Ovary (tissue), 9 donors: ENCODE results near the gene NYAP1. TPM values are rescaled to one million over a fixed set of nuclear protein-coding genes. Genes with fewer than 3 reads are reported as not detected.

ENCODE experiments used
- DNase-seq, 5 donors: peaks; one replicate each; pipeline ENCODE4 v3.0.0-alpha.2; 2019 to 2020
- H3K27ac ChIP-seq, 2 donors: fragments of 200-600 bp; one replicate each; pipeline versions ENCODE4 v1.5.1 to v1.8.0; 2019 to 2022
- H3K27me3 ChIP-seq: fragments of 200-600 bp; one replicate; pipeline ENCODE4 v1.8.0; 2022
- H3K36me3 ChIP-seq: fragments of 200-600 bp; sonication (generic); one replicate; pipeline ENCODE4 v1.5.1; 2019
- H3K4me1 ChIP-seq: one replicate; pipeline ENCODE4 v1.8.1; 2013; ENCODE audit warnings: mild to moderate bottlenecking, moderate library complexity; ENCODE audit not compliant: insufficient read depth
- H3K4me3 ChIP-seq: fragments of 200-600 bp; sonication (generic); one replicate; pipeline ENCODE4 v1.5.1; 2017
- H3K9me3 ChIP-seq, 2 donors: fragments of 200-600 bp in 1 of 2; sonication (generic) in 1 of 2; one replicate each; pipeline versions ENCODE4 v1.5.1 to v1.8.1; 2013 to 2019; ENCODE audit warnings: mild to moderate bottlenecking in 1 of 2, moderate library complexity in 1 of 2
- EP300 ChIP-seq: sonication (generic); formaldehyde crosslinking; IDR thresholded peaks from one replicate; pipeline ENCODE4 v1.6.1; 2017; ENCODE audit warnings: antibody characterized with exemption
- POLR2A ChIP-seq: fragments of 450-650 bp; IDR thresholded peaks from one replicate; pipeline ENCODE4 v1.6.1; 2017; ENCODE audit warnings: antibody characterized with exemption, mild to moderate bottlenecking, moderate library complexity
- WGBS, 3 donors: extraction: QIAGEN DNeasy Blood & Tissue Kit in 1 of 3; methylation state at CpG; one replicate each; pipeline versions ENCODE4 v1.1.5 to v1.1.7; 2013 to 2017; 5-methylcytosine and 5-hydroxymethylcytosine counted together
- intact Hi-C, 4 donors: fragments of 100-400 bp; cut with DNase I; formaldehyde crosslinking; loops; one replicate each; pipeline versions ENCODE4 v1.11.0 to v1.15.1; 2022 to 2023
- polyA plus RNA-seq, 2 donors: library from polyadenylated mRNA; stranded (reverse); fragments of 200-250 nt in 1 of 2; fragments of 350-450 nt in 1 of 2; fragmentation: Illumina TruSeq in 1 of 2; extraction: RNeasy Lipid Tissue Mini Kit (QIAGEN cat#74804) in 1 of 2; gene quantifications; one replicate each; pipeline ENCODE4 v1.2.3, GENCODE V29; 2013 to 2014
- total RNA-seq, 7 donors: library from RNA; depleted of rRNA in 2 of 7; stranded (reverse); fragments of >200 nt in 2 of 7; fragmentation: NEBNext Ultra II Directional in 3 of 7; extraction: Animal tissue kit (Norgen Biotek cat#: 25700) in 3 of 7; gene quantifications; one replicate each; pipeline versions ENCODE4 v1.1.0 to v1.2.4, GENCODE V29; 2016 to 2023
- TF ChIP-seq, protein P1 (sequence below), 3 donors: fragments of 450-650 bp in 2 of 3; fragments of 200-600 bp in 1 of 3; IDR thresholded peaks; one replicate each; pipeline versions ENCODE4 v1.5.1 to v1.8.0; 2016 to 2022; ENCODE audit warnings: antibody characterized with exemption in 3 of 3, mild to moderate bottlenecking in 1 of 3
- donor health status: DM: no; HTN: no; CAD: no; lungs with moderate emphysema.
- donor health status: DM: no; HTN: no; CAD: no.
- donor health status: Bipolar disorder and iron deficiency.
- donor health status: DM: yes; HTN: yes; CAD: no.
- donor health status: DM: no; HTN: no; CAD: no.
- donor health status: DM: yes; HTN: yes; CAD: no.

Gene NYAP1
- total and polyA plus RNA-seq, 9 donors, result 0.28 to 10.1 (median 6.8) TPM

DNA sequence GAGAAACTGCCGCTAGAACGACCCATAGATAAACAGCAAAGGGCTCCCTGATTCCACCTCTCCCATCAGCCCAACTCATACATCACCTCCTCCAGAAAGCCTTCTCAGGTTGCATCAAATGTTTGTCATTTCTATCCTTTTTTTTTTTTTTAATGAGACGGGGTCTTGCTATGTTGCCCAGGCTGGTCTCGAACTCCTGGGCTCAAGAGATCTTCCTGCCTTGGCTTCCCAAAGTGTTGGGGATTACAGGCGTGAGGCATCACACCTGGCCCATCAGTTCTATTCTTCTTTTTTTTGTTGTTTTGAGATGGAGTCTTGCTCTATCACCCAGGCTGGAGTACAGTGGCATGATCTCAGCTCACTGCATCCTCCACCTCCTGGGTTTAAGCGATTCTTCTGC is 26.7 kb upstream of the NYAP1 start:
- H3K9me3 ChIP-seq, result no peaks in the 10 kb centered on the region
- intact Hi-C loops, result no loop called here
- WGBS, 3 donors, result 86 to 91% (median 89%) methylated on average over 6 of the region's 6 CpGs
- H3K36me3 ChIP-seq, result no peaks in the 10 kb centered on the region
- DNase-seq, result no peak
- no peaks in the 10 kb centered on the region for H3K4me1 ChIP-seq
- H3K27ac ChIP-seq, result no peak overlapping the region
- H3K4me3 ChIP-seq, result no peak overlapping the region
- H3K27me3 ChIP-seq, result no peaks in the 10 kb centered on the region
- TF ChIP-seq EP300 (no peak), POLR2A (no peak)
- TF ChIP-seq, protein P1, sequence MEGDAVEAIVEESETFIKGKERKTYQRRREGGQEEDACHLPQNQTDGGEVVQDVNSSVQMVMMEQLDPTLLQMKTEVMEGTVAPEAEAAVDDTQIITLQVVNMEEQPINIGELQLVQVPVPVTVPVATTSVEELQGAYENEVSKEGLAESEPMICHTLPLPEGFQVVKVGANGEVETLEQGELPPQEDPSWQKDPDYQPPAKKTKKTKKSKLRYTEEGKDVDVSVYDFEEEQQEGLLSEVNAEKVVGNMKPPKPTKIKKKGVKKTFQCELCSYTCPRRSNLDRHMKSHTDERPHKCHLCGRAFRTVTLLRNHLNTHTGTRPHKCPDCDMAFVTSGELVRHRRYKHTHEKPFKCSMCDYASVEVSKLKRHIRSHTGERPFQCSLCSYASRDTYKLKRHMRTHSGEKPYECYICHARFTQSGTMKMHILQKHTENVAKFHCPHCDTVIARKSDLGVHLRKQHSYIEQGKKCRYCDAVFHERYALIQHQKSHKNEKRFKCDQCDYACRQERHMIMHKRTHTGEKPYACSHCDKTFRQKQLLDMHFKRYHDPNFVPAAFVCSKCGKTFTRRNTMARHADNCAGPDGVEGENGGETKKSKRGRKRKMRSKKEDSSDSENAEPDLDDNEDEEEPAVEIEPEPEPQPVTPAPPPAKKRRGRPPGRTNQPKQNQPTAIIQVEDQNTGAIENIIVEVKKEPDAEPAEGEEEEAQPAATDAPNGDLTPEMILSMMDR (IDR thresholded peaks at IDR 0.05), result no peak

DNA sequence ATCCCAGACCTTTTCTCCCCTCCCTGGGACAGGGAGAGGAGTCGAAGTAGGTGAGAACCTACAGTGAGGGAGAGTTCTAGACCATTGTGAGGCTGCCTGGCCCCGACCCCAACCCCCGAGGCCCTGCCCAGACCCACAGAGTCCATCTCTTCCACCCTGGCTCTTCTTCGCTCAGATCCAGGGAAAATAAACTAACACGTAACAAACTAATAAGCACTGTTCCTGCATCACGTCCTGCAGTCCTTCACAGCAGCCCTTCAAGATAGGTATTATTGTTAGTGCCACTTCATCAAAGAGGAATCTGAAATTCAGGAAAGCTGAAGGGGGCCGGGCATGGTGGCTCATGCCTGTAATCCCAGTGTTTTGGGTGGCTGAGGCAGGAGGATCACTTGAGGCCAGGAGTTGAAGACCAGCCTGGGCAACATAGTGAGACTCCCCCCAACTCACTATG is 19.5 kb upstream of the NYAP1 start, which contains the start of gene SPACDR:
SPACDR (minus strand) TSS at position 51 of the 451 bp plus-strand sequence. CDS start 235 bp downstream, outside the sequence.
- H3K27ac ChIP-seq, result no peak within 1 kb of the TSS
- WGBS, 3 donors, result 83 to 87% (median 84%) methylated on average over 7 of the region's 7 CpGs
- intact Hi-C loops, result loop anchor here in 2 of 4 donors (10.0 kb wide), 2 partner anchors 231 to 261 kb away; partner anchors contain the start of genes EPO (in 2 of the 2) and GIGYF1 (in 1 of the 2)
- DNase-seq, result no peak
- H3K4me1 ChIP-seq, result peaks cover 4% of the 10 kb centered on the region
- H3K9me3 ChIP-seq, result no peaks in the 10 kb centered on the region
- H3K27me3 ChIP-seq, result no peaks in the 10 kb centered on the region
- H3K36me3 ChIP-seq, result no peaks in the 10 kb centered on the region
- H3K4me3 ChIP-seq, result no peak within 1 kb of the TSS
- TF ChIP-seq, protein P1 (IDR thresholded peaks at IDR 0.05), result no peak
- TF ChIP-seq EP300, result no peak
- no peak for TF ChIP-seq POLR2A

- Histone ChIP-seq H3K36me3 (no peaks in the 10 kb centered on the region), H3K9me3 (no peaks in the 10 kb centered on the region), H3K4me3 (no peak overlapping the region), H3K27ac (no peak overlapping the region), H3K4me1 (peaks cover 7% of the 10 kb centered on the region), H3K27me3 (no peaks in the 10 kb centered on the region)
- intact Hi-C loops, result loop anchor here in 3 of 4 donors (5.0 to 10.0 kb wide), 4 partner anchors 98 to 260 kb away; partner anchors contain the start of genes EPO (in 2 of the 3) and GIGYF1 (in 2 of the 3)
- TF ChIP-seq EP300 (no peak), POLR2A (no peak)
- TF ChIP-seq, protein P1 (IDR thresholded peaks at IDR 0.05), result no peak
- 94 to 99% (median 95%) methylated on average over 2 of the region's 2 CpGs for WGBS, 3 donors
- DNase-seq, result no peak
Observed at GRCh38 chr7:100464791-100465190, 18.9 kb upstream of the NYAP1 start.

DNA sequence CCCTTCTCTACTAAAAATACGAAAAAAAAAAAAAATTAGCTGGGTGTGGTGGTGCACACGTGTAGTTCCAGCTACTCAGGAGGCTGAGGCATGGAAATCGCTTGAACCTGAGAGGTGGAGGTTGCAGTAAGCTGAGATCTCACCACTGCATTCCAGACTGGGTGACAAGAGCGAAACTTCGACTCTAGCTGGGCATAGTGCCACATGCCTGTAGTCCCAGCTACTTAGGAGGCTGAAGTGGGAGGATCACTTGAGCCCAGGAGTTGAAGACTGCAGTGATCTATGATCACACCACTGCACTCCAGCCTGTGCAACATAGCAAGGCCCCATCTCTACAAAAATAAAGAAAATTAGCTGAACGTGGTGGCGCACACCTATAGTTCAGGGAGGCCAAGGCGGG is 18.4 kb upstream of the NYAP1 start:
- Histone ChIP-seq H3K36me3 (no peaks in the 10 kb centered on the region), H3K9me3 (no peaks in the 10 kb centered on the region), H3K27me3 (no peaks in the 10 kb centered on the region), H3K27ac (no peak overlapping the region), H3K4me1 (peaks cover 7% of the 10 kb centered on the region), H3K4me3 (no peak overlapping the region)
- no peak for DNase-seq
- intact Hi-C loops, result loop anchor here in 3 of 4 donors (5.0 to 10.0 kb wide), 4 partner anchors 97 to 260 kb away; partner anchors contain the start of genes EPO (in 2 of the 3) and GIGYF1 (in 2 of the 3)
- 69 to 72% (median 71%) methylated on average over 8 of the region's 8 CpGs for WGBS, 3 donors
- TF ChIP-seq, protein P1 (IDR thresholded peaks at IDR 0.05), result no peak
- no peak for TF ChIP-seq POLR2A
